SU-DHL-6 (cell line): ENCODE data around the gene SLC17A2.
"Not testable (repeated sequence)": the region's sequence is repeated elsewhere in the genome, so short reads cannot be mapped to it uniquely, and the experiment has no call there.

Experiments used
- H2AFZ ChIP-seq: fragments of 200-600 bp; sonication (generic); 2 replicates; pipeline ENCODE4 v1.6.1; 2014; ENCODE audit warnings: low read depth, mild to moderate bottlenecking, moderate library complexity, mixed read lengths, antibody characterized with exemption, low read length; ENCODE audit not compliant: severe bottlenecking
- H3F3A ChIP-seq: fragments of 200-600 bp; shearing (Covaris generic); 2 replicates; pipeline ENCODE4 v1.6.0; 2016; ENCODE audit warnings: antibody characterized with exemption, mild to moderate bottlenecking; ENCODE audit not compliant: insufficient read depth
- H3K27ac ChIP-seq: fragments of 200-600 bp; sonication (generic); 2 replicates; pipeline ENCODE4 v1.5.1; 2016; ENCODE audit warnings: low read depth, mild to moderate bottlenecking, low read length, moderate library complexity, mixed read lengths
- H3K27me3 ChIP-seq: fragments of 200-600 bp; sonication (generic), shearing (Covaris generic); 2 replicates; pipeline ENCODE4 v1.6.0; 2014; ENCODE audit warnings: mild to moderate bottlenecking, low read length
- H3K36me3 ChIP-seq: fragments of 200-600 bp; sonication (generic); 2 replicates; pipeline ENCODE4 v1.6.1; 2014; ENCODE audit warnings: mild to moderate bottlenecking, low read length, mixed read lengths
- H3K4me2 ChIP-seq: fragments of 300-600, 200-600 bp; shearing (Covaris generic), sonication (generic); 2 replicates; pipeline ENCODE4 v1.6.0; 2014; ENCODE audit warnings: low read length, low read depth, mild to moderate bottlenecking; ENCODE audit not compliant: poor library complexity, severe bottlenecking
- H3K4me3 ChIP-seq: fragments of 200-600 bp; sonication (generic); 2 replicates; pipeline ENCODE4 v1.5.1; 2014; ENCODE audit warnings: antibody characterized with exemption, low read length, mild to moderate bottlenecking, mixed read lengths; ENCODE audit not compliant: insufficient read depth, poor library complexity, severe bottlenecking
- H3K79me2 ChIP-seq: fragments of 200-600 bp; sonication (generic); 2 replicates; pipeline ENCODE4 v1.6.1; 2014; ENCODE audit warnings: mild to moderate bottlenecking, low read length, moderate library complexity; ENCODE audit not compliant: insufficient read depth
- H3K9ac ChIP-seq: fragments of 200-600 bp; sonication (generic); 2 replicates; pipeline ENCODE4 v1.7.0; 2014; ENCODE audit warnings: mild to moderate bottlenecking, low read length
- H3K9me2 ChIP-seq: fragments of 200-600 bp; sonication (generic); replicated peaks from 2 replicates; pipeline ENCODE4 v1.6.1; 2014; ENCODE audit warnings: low read length; ENCODE audit not compliant: insufficient read depth
- H3K9me3 ChIP-seq: fragments of 200-600 bp; sonication (generic); 2 replicates; pipeline ENCODE4 v1.6.1; 2014; ENCODE audit warnings: low read length, mixed read lengths; ENCODE audit not compliant: insufficient read depth
- H4K20me1 ChIP-seq: fragments of 200-600 bp; sonication (generic); 2 replicates; pipeline ENCODE4 v1.6.1; 2014; ENCODE audit warnings: low read depth, mild to moderate bottlenecking, antibody characterized with exemption, low read length, moderate library complexity, mixed read lengths
- CTCF ChIP-seq: fragments of 200-600 bp; sonication (generic); IDR thresholded peaks from one replicate; pipeline ENCODE4 v1.5.1; 2017; ENCODE audit warnings: antibody characterized with exemption, mild to moderate bottlenecking, low read length, moderate library complexity; ENCODE audit not compliant: insufficient read depth, poor library complexity, severe bottlenecking
- EZH2phosphoT487 ChIP-seq: fragments of 200-600 bp; sonication (generic), shearing (Covaris generic); conservative IDR thresholded peaks from 2 replicates; pipeline ENCODE4 v1.6.1; 2018; ENCODE audit warnings: mild to moderate bottlenecking, antibody characterized with exemption, low read length, moderate library complexity, mixed read lengths

Gene SLC17A2

GRCh38 chr6:25946631-25947030 is 16.1 kb upstream of the SLC17A2 start:
- Histone ChIP-seq H3K9me3 (no peaks in the 10 kb centered on the region; the same call in 1 of the 2 replicates), H3K27ac (no peak overlapping the region), H3K9me2 (no peaks in the 10 kb centered on the region), H3K27me3 (no peaks in the 10 kb centered on the region), H3K4me3 (no peak overlapping the region), H3F3A (no peaks in the 10 kb centered on the region), H3K79me2 (no peaks in the 10 kb centered on the region), H3K36me3 (no peaks in the 10 kb centered on the region), H2AFZ (no peak overlapping the region), H3K9ac (no peak overlapping the region), H3K4me2 (no peak overlapping the region), H4K20me1 (no peaks in the 10 kb centered on the region)
- TF ChIP-seq EZH2phosphoT487 (no peak), CTCF (no peak)

GRCh38 chr6:25945738-25946137 is 15.2 kb upstream of the SLC17A2 start:
- H3K36me3 ChIP-seq, H3K79me2 ChIP-seq, H3K9me3 ChIP-seq, H2AFZ ChIP-seq, H3K4me3 ChIP-seq, H3K27me3 ChIP-seq, H3K4me2 ChIP-seq, H3K9me2 ChIP-seq, H3K27ac ChIP-seq, H3F3A ChIP-seq, H4K20me1 ChIP-seq, H3K9ac ChIP-seq: not testable (repeated sequence)

- TF ChIP-seq EZH2phosphoT487 (0 out of 2 replicates have a peak, but pooled peaks have one; percentile 54), CTCF (no peak)
- Histone ChIP-seq H3K9ac (no peak overlapping the region), H3K4me3 (no peak overlapping the region)
Observed at GRCh38 chr6:25944688-25945574, 14.4 kb upstream of the SLC17A2 start.

GRCh38 chr6:25943887-25944286 is 13.4 kb upstream of the SLC17A2 start:
- H3K9me3 ChIP-seq: no peaks in the 10 kb centered on the region; the same call in 1 of the 2 replicates
- no peaks in the 10 kb centered on the region for H3K27me3 ChIP-seq
- H4K20me1 ChIP-seq: no peaks in the 10 kb centered on the region
- no peak overlapping the region for H3K4me2 ChIP-seq
- H3K79me2 ChIP-seq: no peaks in the 10 kb centered on the region
- no peaks in the 10 kb centered on the region for H3K36me3 ChIP-seq
- TF ChIP-seq EZH2phosphoT487: no peak
- TF ChIP-seq CTCF: no peak
- H3F3A ChIP-seq: no peaks in the 10 kb centered on the region
- H2AFZ ChIP-seq: no peak overlapping the region
- no peaks in the 10 kb centered on the region for H3K9me2 ChIP-seq
- no peak overlapping the region for H3K4me3 ChIP-seq
- no peak overlapping the region for H3K27ac ChIP-seq
- no peak overlapping the region for H3K9ac ChIP-seq

More at GRCh38 chr6:25944688-25945574, 14.4 kb upstream of the SLC17A2 start:
- Histone ChIP-seq H3F3A (no peaks in the 10 kb centered on the region), H3K9me2 (no peaks in the 10 kb centered on the region), H2AFZ (no peak overlapping the region), H3K27ac (no peak overlapping the region), H4K20me1 (no peaks in the 10 kb centered on the region), H3K27me3 (no peaks in the 10 kb centered on the region), H3K79me2 (no peaks in the 10 kb centered on the region), H3K4me2 (no peak overlapping the region), H3K36me3 (no peaks in the 10 kb centered on the region), H3K9me3 (no peaks in the 10 kb centered on the region; the same call in 1 of the 2 replicates)
